Measurements from ENCODE around the gene CSAG1. TPM values are rescaled to one million over a fixed set of nuclear protein-coding genes. Genes with fewer than 3 reads are reported as not detected.
"Not testable (repeated sequence)": the region's sequence is repeated elsewhere in the genome, so short reads cannot be mapped to it uniquely, and the experiment has no call there.

The CSAG1 gene
- total RNA-seq, 4 donors from 2014 or later = not detected

DNA sequence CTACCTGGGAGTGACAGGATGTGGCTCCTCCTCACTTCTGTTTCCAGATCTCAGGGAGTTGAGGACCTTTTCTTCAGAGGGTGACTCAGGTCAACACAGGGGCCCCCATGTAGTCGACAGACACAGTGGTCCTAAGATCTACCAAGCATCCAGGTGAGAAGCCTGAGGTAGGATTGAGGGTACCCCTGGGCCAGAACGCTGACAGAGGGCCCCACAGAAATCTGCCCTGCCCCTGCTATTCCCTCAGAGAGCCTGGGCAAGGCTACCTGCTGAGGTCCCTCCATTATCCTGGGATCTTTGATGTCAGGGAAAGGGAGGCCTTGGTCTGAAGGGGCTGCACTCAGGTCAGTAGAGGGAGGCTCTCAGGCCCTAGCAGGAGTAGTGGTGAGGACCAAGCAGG lies 1.6 kb upstream of the CSAG1 start:
- TF ChIP-seq, protein P1, sequence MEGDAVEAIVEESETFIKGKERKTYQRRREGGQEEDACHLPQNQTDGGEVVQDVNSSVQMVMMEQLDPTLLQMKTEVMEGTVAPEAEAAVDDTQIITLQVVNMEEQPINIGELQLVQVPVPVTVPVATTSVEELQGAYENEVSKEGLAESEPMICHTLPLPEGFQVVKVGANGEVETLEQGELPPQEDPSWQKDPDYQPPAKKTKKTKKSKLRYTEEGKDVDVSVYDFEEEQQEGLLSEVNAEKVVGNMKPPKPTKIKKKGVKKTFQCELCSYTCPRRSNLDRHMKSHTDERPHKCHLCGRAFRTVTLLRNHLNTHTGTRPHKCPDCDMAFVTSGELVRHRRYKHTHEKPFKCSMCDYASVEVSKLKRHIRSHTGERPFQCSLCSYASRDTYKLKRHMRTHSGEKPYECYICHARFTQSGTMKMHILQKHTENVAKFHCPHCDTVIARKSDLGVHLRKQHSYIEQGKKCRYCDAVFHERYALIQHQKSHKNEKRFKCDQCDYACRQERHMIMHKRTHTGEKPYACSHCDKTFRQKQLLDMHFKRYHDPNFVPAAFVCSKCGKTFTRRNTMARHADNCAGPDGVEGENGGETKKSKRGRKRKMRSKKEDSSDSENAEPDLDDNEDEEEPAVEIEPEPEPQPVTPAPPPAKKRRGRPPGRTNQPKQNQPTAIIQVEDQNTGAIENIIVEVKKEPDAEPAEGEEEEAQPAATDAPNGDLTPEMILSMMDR (IDR thresholded peaks at IDR 0.05; ENCODE audit: low read depth) = no peak

DNA sequence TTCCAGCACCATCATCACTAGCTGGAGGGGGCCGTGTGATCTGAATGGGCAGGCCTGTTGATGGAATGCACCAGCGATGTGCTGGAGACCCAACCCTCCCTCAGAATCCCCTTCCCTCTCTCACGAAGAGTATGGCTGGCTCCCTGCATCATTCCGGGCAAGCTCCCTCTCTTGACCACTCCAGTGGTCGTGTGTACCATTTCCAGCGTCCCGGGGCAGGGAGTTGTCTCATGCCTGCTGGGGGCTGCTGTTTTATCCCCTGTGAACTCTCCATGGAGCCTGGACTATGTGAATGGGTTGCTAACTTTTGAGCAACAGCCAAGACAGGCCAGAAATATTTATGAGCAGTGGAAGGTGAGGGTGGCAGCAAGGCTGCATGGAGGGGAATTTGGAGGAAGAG lies 8.1 kb downstream of the CSAG1 start:
- TF ChIP-seq, protein P1 (IDR thresholded peaks at IDR 0.05; ENCODE audit: low read depth) = no peak

- TF ChIP-seq, protein P1 (IDR thresholded peaks at IDR 0.05; ENCODE audit: low read depth) = not testable (repeated sequence)
Measured at GRCh38 chrX:152713815-152714787, 19.4 kb downstream of the CSAG1 start, which contains the start of gene MAGEA2B. Gene MAGEA2B (plus strand): TSS chrX:152714628. CDS start chrX:152717107, 2,479 bp downstream.

DNA sequence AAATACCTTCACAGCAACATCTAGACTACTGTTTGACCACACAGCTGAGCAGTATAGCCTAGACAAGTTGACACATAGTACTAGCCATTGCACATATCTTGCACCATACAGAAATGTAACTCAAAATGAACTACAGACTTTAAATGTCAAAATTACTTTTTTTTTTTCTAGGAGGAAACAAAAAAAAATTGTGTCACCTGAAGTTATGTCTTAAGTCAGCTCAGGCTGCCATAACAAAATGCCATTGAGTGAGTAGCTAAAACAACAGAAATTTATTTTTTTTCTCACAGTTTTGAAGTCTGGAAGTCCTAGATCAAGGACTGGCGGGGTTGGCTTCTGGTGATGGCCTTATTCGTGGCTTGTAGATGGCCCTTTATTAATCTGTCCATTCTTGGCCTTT lies 24.3 kb downstream of the CSAG1 start, which contains the start of gene CSAG2:
Gene CSAG2, minus strand, starts transcription at position 101 of the 400 bp plus-strand sequence. CDS start 161 bp downstream, outside the sequence.
- TF ChIP-seq, protein P1 (IDR thresholded peaks at IDR 0.05; ENCODE audit: low read depth) = not testable (repeated sequence)

DNA sequence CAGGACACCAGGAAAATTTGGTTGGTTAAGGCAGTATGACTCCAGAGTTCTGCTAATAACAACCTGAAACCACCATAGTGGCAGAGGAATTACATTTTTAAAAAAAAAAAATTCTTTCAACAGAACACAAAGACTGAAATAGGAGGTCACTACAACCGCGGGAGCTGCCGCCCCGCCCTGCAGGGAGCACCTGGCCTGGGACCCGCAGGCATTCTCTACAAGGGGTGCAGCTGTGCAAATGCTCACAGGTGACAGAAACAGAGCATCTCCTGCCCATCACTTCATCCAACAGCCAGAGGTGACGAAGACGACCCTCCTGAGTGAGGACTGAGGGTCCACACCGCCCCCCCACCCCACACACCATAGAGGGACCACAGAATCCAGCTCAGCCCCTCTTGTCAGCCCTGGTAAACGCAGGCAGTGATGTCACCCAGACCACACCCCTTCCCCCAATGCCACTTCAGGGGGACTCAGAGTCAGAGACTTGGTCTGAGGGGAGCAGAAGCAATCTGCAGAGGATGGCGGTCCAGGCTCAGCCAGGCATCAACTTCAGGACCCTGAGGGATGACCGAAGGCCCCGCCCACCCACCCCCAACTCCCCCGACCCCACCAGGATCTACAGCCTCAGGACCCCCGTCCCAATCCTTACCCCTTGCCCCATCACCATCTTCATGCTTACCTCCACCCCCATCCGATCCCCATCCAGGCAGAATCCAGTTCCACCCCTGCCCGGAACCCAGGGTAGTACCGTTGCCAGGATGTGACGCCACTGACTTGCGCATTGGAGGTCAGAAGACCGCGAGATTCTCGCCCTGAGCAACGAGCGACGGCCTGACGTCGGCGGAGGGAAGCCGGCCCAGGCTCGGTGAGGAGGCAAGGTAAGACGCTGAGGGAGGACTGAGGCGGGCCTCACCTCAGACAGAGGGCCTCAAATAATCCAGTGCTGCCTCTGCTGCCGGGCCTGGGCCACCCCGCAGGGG lies 35.3 kb downstream of the CSAG1 start, which contains the start of gene MAGEA3:
Gene MAGEA3, plus strand, starts transcription at position 843 of the 980 bp plus-strand sequence. CDS start 2,039 bp downstream, outside the sequence.
- TF ChIP-seq, protein P1 (IDR thresholded peaks at IDR 0.05; ENCODE audit: low read depth) = not testable (repeated sequence)

Other genes starting within 250 kb of the CSAG1 start
- not detected for gene GABRQ, start 95.8 kb downstream of the CSAG1 start, total RNA-seq
- not detected for gene MAGEA3, start 34.9 kb downstream of the CSAG1 start, total RNA-seq
- gene CSAG2, start 24.4 kb downstream of the CSAG1 start, total RNA-seq = not detected
- gene MAGEA2B, start 19.1 kb downstream of the CSAG1 start, total RNA-seq = not detected
- gene MAGEA12, start within 50 bp of the CSAG1 start, total RNA-seq = not detected
- gene MAGEA2, start 20.1 kb upstream of the CSAG1 start, total RNA-seq = not detected
- not detected for gene CSAG3, start 25.5 kb upstream of the CSAG1 start, total RNA-seq
- gene MAGEA6, start 36.0 kb upstream of the CSAG1 start, total RNA-seq = not detected
- 10 to 100 TPM; 11.5 to 23.2 (median 20.7) TPM for gene CETN2, start 97.0 kb upstream of the CSAG1 start, total RNA-seq
- gene NSDHL, start 97.3 kb upstream of the CSAG1 start, total RNA-seq = 10 to 100 TPM; 17.8 to 38.8 (median 26.9) TPM
- gene ZNF185, start 164.3 kb upstream of the CSAG1 start, total RNA-seq = 1 to 10 TPM; 3.6 to 7.0 (median 5.8) TPM